GM12878 (cell line): ENCODE data around the gene TAMALIN. TPM values are rescaled to one million over a fixed set of nuclear protein-coding genes. Genes with fewer than 3 reads are reported as not detected.
"Not testable (repeated sequence)": the region's sequence is repeated elsewhere in the genome, so short reads cannot be mapped to it uniquely, and the experiment has no call there.

Experiments
- ATAC-seq: fragments of 200-7000 bp; cut with Tn5 transposase; 3 replicates; pipeline ENCODE4 v1.9.1; 2020; ENCODE audit warnings: mild to moderate bottlenecking, moderate library complexity
- BruUV-seq: library from RNA; stranded (reverse); fragments of 400-500 nt; replicated peaks from 2 replicates; lab custom pipeline; 2021; lab: Mats Ljungman, UMichigan
- CTCF ChIA-PET: fragments of 300-600 bp; sonication (Branson Sonifier 250); formaldehyde crosslinking; extraction: SDS; loops from one replicate; lab custom pipeline; 2021; ENCODE audit warnings: inconsistent platforms; lab: Yijun Ruan, JAX
- POLR2A ChIA-PET: fragments of 350-600 bp; formaldehyde crosslinking; extraction: SDS; loops from one replicate; lab custom pipeline; 2021; ENCODE audit warnings: inconsistent platforms; lab: Charles Lee
- RAD21 ChIA-PET: fragments of 300-600 bp; sonication (Branson Sonifier 250); formaldehyde crosslinking; loops from one replicate; lab custom pipeline; 2023; ENCODE audit warnings: antibody characterized with exemption; ENCODE audit not compliant: unreplicated experiment; lab: Charles Lee
- SMC1A ChIA-PET: fragments of 300-600 bp; sonication (Branson Sonifier 250); formaldehyde crosslinking; loops from one replicate; lab custom pipeline; 2023; ENCODE audit not compliant: unreplicated experiment, uncharacterized antibody; lab: Charles Lee
- DNase-seq: peaks from one replicate; pipeline ENCODE4 v3.0.0-alpha.2; 2011; ENCODE audit warnings: low read depth, low spot score
- FAIRE-seq: peaks from 3 replicates; lab custom pipeline; 2011; peaks lifted over from hg19 to GRCh38; lab: Jason Lieb, UNC
- H2AFZ ChIP-seq: 2 replicates; pipeline ENCODE4 v1.6.0; 2011; ENCODE audit warnings: low read depth, low read length, control low read depth; ENCODE audit not compliant: control insufficient read depth
- H3K27ac ChIP-seq: 2 replicates; pipeline ENCODE4 v1.5.1; 2011; ENCODE audit warnings: control low read depth; ENCODE audit not compliant: control insufficient read depth, insufficient read depth
- H3K27me3 ChIP-seq, 2 experiments: replicated peaks in 1 of 2; 2 replicates each; pipeline versions ENCODE4 v1.6.0 to v1.6.1; 2011; ENCODE audit warnings: low read length in 1 of 2; ENCODE audit not compliant: control insufficient read depth in 2 of 2, insufficient read depth in 2 of 2
- H3K36me3 ChIP-seq, 2 experiments: 2 replicates each; pipeline ENCODE4 v1.5.1; 2011; ENCODE audit warnings: low read length in 1 of 2; ENCODE audit not compliant: control insufficient read depth in 2 of 2, insufficient read depth in 2 of 2
- H3K4me1 ChIP-seq: 2 replicates; pipeline ENCODE4 v1.6.1; 2011; ENCODE audit warnings: mild to moderate bottlenecking, low read length, moderate library complexity, mixed read lengths; ENCODE audit not compliant: control insufficient read depth, insufficient read depth
- H3K4me2 ChIP-seq: 2 replicates; pipeline ENCODE4 v1.6.0; 2011; ENCODE audit warnings: control low read depth; ENCODE audit not compliant: control insufficient read depth, insufficient read depth
- H3K4me3 ChIP-seq: fragments of 200-600 bp; sonication (generic); 2 replicates; pipeline ENCODE4 v1.5.1; 2016
- H3K79me2 ChIP-seq: 2 replicates; pipeline ENCODE4 v1.6.0; 2011; ENCODE audit warnings: low read length; ENCODE audit not compliant: control insufficient read depth, insufficient read depth
- H3K9ac ChIP-seq: 2 replicates; pipeline ENCODE4 v1.8.0; 2011; ENCODE audit warnings: low read length, control low read depth, mixed read lengths; ENCODE audit not compliant: control insufficient read depth, insufficient read depth
- H3K9me3 ChIP-seq: replicated peaks from 3 replicates; pipeline ENCODE4 v1.5.1; 2011; ENCODE audit warnings: mild to moderate bottlenecking, low read length; ENCODE audit not compliant: control insufficient read depth, insufficient read depth
- H4K20me1 ChIP-seq: 2 replicates; pipeline ENCODE4 v1.6.0; 2011; ENCODE audit not compliant: control insufficient read depth, insufficient read depth
- MEF2B ChIP-seq: fragments of 450-650 bp; IDR thresholded peaks from 2 replicates; pipeline ENCODE4 v1.6.1; 2018; ENCODE audit warnings: mild to moderate bottlenecking, moderate library complexity; ENCODE audit not compliant: partially characterized antibody, poor library complexity, severe bottlenecking
- STAT1 ChIP-seq: fragments of 450-650 bp; conservative IDR thresholded peaks from 2 replicates; pipeline ENCODE4 v1.6.1; 2014; ENCODE audit warnings: antibody characterized with exemption, mild to moderate bottlenecking
- ZSCAN29 ChIP-seq: fragments of 450-650 bp; IDR thresholded peaks from 2 replicates; pipeline ENCODE4 v1.6.1; 2017; ENCODE audit warnings: mild to moderate bottlenecking, moderate library complexity
- WGBS: methylation state at CpG from one replicate; pipeline ENCODE4 v1.1.6; 2016; ENCODE audit warnings: low lambda C conversion rate; ENCODE audit not compliant: insufficient replicate concordance, insufficient coverage; ENCODE audit errors: missing lambda C conversion rate; 5-methylcytosine and 5-hydroxymethylcytosine counted together
- in situ Hi-C: fragments of 300-500 bp; cut with MboI; formaldehyde crosslinking; loops from 9 replicates; pipeline ENCODE4 v1.14.3; 2018; ENCODE audit warnings: mixed read lengths
- intact Hi-C: fragments of 100-400 bp; cut with micrococcal nuclease; formaldehyde crosslinking; loops from one replicate; pipeline ENCODE4 v1.14.2; 2022; ENCODE audit not compliant: unreplicated experiment
- polyA plus RNA-seq, 11 experiments: library from polyadenylated mRNA; depleted of rRNA in 4 of 11; unstranded in 6 of 11; stranded (reverse) in 5 of 11; fragments of >200 nt; fragmentation: Nextera tagmentation in 4 of 11; fragmentation: Illumina TruSeq in 1 of 11; extraction: Ambion mirVana in 4 of 11; extraction: Trizol in 1 of 11; gene quantifications; 1 replicate in 1 of 11; 2 replicates in 10 of 11; pipeline versions ENCODE4 v1.2.1 to v1.2.3, GENCODE V29; 2011 to 2016; ENCODE audit warnings: inconsistent platforms in 2 of 11, missing spikeins in 2 of 11, low read depth in 1 of 11
- total RNA-seq, 4 experiments: library from RNA; depleted of rRNA in 3 of 4; stranded (reverse); fragments of >200 nt in 3 of 4; fragmentation: Illumina TruSeq in 1 of 4; extraction: Trizol in 1 of 4; gene quantifications; 2 replicates each; pipeline versions ENCODE4 v1.2.1 to v1.2.3, GENCODE V29; 2013 to 2021

Gene TAMALIN
- total and polyA plus RNA-seq, 10 of the 15 experiments (the other 5 are each of a cell fraction or from before 2014, with no cell fraction given): 0.09 to 0.58 (median 0.19) TPM; not detected in 4

DNA sequence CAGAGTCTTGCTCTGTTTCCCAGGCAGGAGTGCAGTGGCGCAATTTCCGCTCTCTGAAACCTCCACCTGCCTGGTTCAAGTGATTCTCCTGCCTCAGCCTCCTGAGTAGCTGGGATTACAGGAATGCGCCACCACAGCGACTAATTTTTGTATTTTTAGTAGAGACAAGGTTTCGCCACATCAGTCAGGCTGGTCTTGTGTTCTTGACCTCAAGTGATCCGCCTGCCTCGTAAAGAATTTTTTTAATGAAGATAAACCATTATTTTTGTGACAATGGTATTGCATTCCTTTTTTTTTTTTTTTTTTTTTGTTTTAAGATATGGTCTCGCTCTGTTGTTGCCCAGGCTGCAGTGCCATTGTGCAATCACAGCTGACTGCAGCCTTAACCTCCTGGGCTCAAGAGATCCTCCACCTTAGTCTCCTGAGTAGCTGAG lies 29.4 kb upstream of the TAMALIN start:
- Histone ChIP-seq H4K20me1 (no peaks in the 10 kb centered on the region; the same call in 1 of the 2 replicates), H3K36me3 (no peaks in the 10 kb centered on the region), H2AFZ (no peak overlapping the region), H3K9ac (no peak overlapping the region), H3K4me1 (peaks cover 12% of the 10 kb centered on the region), H3K27me3 (peaks cover 0 to 10% of the 10 kb centered on the region in 2 experiments; a peak in 3 of 4 replicates), H3K4me3 (no peak overlapping the region), H3K4me2 (no peak overlapping the region), H3K79me2 (no peaks in the 10 kb centered on the region), H3K27ac (no peak overlapping the region), H3K9me3 (no peaks in the 10 kb centered on the region)
- no peak for DNase-seq
- ChIA-PET RAD21 (no interaction called here), CTCF (interaction anchor here (0.8 to 3.2 kb wide), 14 partner anchors 9 to 556 kb away, joined by 3 to 14 read pairs (median 4); no protein-coding TSS in a partner anchor), SMC1A (interaction anchor here (0.6 to 1.6 kb wide), 7 partner anchors 15 to 120 kb away, joined by 3 read pairs; partner anchors contain the start of gene TAMALIN), POLR2A (interaction anchor here (0.7 kb wide), 3 partner anchors 32 to 470 kb away, joined by 3 to 8 read pairs (median 3); no protein-coding TSS in a partner anchor)
- intact Hi-C loops (no loop called here), in situ Hi-C loops (no loop called here)
- no peak for ATAC-seq
- FAIRE-seq: no peak
- whole genome bisulfite sequencing: 74% methylated on average over 8 of the region's 8 CpGs
- TF ChIP-seq MEF2B (no peak), ZSCAN29 (no peak), STAT1 (no peak)
- BruUV-seq: no TSS peak

DNA sequence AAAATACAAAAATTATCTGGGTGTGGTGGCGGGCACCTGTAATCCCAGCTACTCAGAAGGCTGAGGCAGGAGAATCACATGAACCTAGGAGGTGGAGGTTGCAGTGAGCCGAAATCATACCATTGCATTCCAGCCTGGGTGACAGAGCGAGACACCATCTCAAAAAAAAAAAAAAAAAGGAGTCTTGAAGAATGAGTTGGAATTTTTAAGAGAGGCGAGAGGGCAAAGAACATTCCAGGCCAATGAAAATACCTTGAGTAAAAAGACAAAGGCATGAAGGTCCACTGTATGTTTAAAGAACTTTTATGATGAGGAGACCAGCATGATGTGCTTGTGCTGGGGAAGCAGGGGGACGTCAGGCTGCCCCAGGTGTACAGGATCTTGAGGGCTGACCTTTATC lies 27.4 kb upstream of the TAMALIN start:
- CTCF ChIA-PET: interaction anchor here (3.2 kb wide), 1 partner anchor 52 kb away, joined by 14 read pairs; no protein-coding TSS in a partner anchor
- FAIRE-seq, in situ Hi-C loops, intact Hi-C loops, H3K27ac ChIP-seq, H3K9me3 ChIP-seq, POLR2A ChIA-PET, H3K9ac ChIP-seq, BruUV-seq, H3K79me2 ChIP-seq, ATAC-seq, H3K4me3 ChIP-seq, H3K4me1 ChIP-seq, SMC1A ChIA-PET, RAD21 ChIA-PET, H4K20me1 ChIP-seq, DNase-seq, H2AFZ ChIP-seq, H3K36me3 ChIP-seq, H3K4me2 ChIP-seq: not testable (repeated sequence)
- peaks cover 0 to 11% of the 10 kb centered on the region in 2 experiments; a peak in 2 of 4 replicates for H3K27me3 ChIP-seq
- WGBS: 38% methylated on average over 3 of the region's 5 CpGs
